ENCODE data around the gene AKR1B1. TPM values are rescaled to one million over a fixed set of nuclear protein-coding genes. Genes with fewer than 3 reads are reported as not detected.

The AKR1B1 gene
- total and polyA plus RNA-seq, 2 of the 13 experiments (the other 11 are each of a cell fraction or from before 2014, with no cell fraction given) = 89.9 to 133 TPM

Other genes with a start within 250 kb of the AKR1B1 start
- gene SLC35B4, start 142.2 kb downstream of the AKR1B1 start, total RNA-seq (2016; rRNA removed; fragmentation: Illumina TruSeq; extraction: Trizol) = 10.8 and 17.1 TPM in 2 replicates
- gene SLC35B4, start 142.2 kb downstream of the AKR1B1 start, polyA plus RNA-seq (2011; rRNA removed) = 13.2 and 17.8 TPM in 2 replicates
- gene AKR1B10, start 68.5 kb upstream of the AKR1B1 start, total RNA-seq (2016; rRNA removed; fragmentation: Illumina TruSeq; extraction: Trizol) = 124 and 175 TPM in 2 replicates
- 8.8 and 14.2 TPM in 2 replicates for gene AKR1B10, start 68.5 kb upstream of the AKR1B1 start, polyA plus RNA-seq (2011; rRNA removed)
- gene AKR1B15, start 90.0 kb upstream of the AKR1B1 start, total RNA-seq (2016; rRNA removed; fragmentation: Illumina TruSeq; extraction: Trizol) = 0.77 and 1.2 TPM in 2 replicates
- gene AKR1B15, start 90.0 kb upstream of the AKR1B1 start, polyA plus RNA-seq (2011; rRNA removed) = not detected in 2 replicates
- gene BPGM, start 187.8 kb upstream of the AKR1B1 start, total RNA-seq (2016; rRNA removed; fragmentation: Illumina TruSeq; extraction: Trizol) = 7.5 and 10.7 TPM in 2 replicates
- gene BPGM, start 187.8 kb upstream of the AKR1B1 start, polyA plus RNA-seq (2011; rRNA removed) = 3.1 and 4.0 TPM in 2 replicates

Data from HepG2 (cell line).